EH (cell line): Measurements from ENCODE around the gene LASP1.
A peak's percentile ranks its signal among the peaks of the same experiment; 100 is the strongest.
"Not testable (repeated sequence)": the region's sequence is repeated elsewhere in the genome, so short reads cannot be mapped to it uniquely, and the experiment has no call there.

ENCODE experiments used
- DNase-seq: peaks from one replicate; pipeline ENCODE4 v3.0.0-alpha.2; 2015; ENCODE audit warnings: low read depth

LASP1 gene

GRCh38 chr17:38930782-38931181 lies 60.9 kb downstream of the LASP1 start:
- DNase-seq = not testable (repeated sequence)

DNA sequence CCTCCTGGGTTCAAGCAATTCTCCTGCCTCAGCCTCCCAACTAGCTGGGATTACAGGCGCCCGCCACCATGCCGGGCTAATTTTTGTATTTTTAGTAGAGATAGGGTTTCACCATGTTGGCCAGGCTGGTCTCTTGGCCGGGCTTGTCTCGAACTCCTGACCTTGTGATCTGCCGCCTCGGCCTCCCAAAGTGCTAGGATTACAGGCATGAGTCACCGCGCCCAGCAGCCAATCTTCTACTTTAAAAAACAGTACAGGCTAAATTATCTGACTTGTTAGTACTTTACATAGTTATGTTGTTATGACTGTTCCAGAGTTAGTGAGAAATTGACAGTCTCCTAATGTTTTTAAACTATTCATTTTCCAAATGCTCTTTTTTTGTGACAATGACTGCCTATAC lies 64.1 kb downstream of the LASP1 start:
- peak; percentile 51 for DNase-seq

DNA sequence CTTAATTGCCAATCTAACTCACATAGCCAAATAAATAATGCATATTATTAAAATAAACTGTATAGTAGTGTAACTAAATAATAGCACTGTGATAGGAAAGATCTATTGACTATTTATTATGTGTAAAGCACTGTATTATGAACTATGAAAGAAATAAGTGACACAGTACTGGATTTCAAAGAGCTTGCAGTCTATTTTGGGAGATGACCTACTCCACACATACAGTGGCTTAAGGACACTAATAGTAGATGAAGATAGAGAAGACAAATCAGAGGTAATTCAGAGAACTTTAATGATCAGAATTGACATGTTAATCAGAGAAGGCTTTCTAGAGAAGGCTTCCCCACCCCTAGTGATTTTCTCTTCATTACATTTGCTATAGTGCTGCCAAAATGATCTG lies 70.1 kb downstream of the LASP1 start:
- DNase-seq = no peak

DNA sequence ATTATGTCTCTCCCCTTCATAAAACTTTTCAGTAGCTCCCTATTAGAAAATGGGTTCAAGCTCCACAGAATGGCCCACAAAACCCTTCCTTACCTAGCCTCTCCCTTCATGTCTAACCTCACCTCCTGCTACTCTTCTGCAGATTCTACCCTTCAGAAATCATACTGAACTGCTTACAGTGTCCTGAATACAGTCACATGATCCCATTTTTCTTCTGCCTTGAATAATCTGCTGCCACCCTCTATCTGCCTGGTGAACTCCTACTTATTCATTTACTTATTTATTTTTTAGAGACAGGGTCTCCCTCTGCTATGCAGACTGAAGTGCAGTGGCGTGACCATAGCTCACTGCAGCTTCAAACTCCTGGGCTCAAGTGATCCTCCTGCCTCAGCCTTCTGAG lies 70.5 kb downstream of the LASP1 start:
- no peak for DNase-seq

GRCh38 chr17:38942696-38943334 lies 73.0 kb downstream of the LASP1 start:
- peak; percentile 22 for DNase-seq

DNA sequence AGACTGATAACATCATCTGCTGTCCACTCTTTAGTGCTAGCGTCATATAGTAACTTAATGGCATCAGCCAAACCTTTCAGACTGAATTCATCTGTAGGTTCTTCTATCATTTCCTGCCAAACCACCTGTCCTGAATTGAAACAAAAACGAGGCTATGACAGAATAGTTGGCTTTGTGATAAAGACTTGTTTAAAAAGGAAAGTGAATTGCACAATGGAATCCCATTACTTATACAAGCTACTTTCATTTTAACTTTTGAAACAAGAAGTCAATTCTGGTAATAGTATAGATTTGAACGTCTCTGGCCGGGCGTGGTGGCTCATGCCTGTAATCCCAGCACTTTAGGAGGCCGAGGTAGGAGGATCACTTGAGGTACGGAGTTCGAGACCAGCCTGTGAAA lies 73.7 kb downstream of the LASP1 start:
- no peak for DNase-seq

DNA sequence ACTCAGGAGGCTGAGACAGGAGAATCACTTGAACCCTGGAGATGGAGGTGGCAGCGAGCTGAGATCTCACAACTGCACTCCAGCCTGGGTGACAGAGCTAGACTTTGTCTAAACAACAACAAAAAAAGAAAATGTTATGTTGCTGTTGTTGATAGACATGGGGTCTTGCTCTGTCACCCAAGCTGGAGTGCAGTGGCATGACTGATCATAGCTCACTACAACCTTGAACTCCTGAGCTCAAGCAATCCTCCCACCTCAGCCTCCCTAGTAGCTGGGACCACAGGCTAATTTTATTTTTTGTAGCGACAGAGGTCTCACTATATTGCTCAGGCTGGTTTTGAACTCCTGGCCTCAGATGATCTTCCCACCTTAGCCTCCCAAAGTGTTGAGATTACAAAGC lies 77.3 kb downstream of the LASP1 start:
- no peak for DNase-seq

- not testable (repeated sequence) for DNase-seq
These were observed 83.9 kb downstream of the LASP1 start for GRCh38 chr17:38953800-38954199.

- peak; percentile 80 for DNase-seq
These were observed 88.5 kb downstream of the LASP1 start for GRCh38 chr17:38958326-38958725.

DNA sequence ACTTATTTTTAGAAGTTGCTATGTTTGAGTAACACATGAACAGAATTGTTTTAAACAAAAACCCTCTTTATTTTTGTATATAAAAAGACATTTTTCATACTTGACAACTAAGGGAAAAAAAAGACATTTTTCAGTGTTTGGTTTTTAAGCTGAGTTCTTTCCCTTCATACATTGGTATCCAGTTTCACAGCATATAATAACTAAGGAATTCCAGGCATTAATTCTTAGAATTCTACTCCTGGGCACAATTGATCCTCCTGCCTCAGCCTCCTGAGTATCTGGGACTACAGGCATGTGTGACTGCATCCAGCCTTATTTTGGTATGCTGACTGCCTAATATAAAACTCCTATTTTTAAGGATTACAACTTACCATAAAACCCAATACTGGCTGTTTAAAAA lies 88.9 kb downstream of the LASP1 start:
- peak; percentile 90 for DNase-seq

DNA sequence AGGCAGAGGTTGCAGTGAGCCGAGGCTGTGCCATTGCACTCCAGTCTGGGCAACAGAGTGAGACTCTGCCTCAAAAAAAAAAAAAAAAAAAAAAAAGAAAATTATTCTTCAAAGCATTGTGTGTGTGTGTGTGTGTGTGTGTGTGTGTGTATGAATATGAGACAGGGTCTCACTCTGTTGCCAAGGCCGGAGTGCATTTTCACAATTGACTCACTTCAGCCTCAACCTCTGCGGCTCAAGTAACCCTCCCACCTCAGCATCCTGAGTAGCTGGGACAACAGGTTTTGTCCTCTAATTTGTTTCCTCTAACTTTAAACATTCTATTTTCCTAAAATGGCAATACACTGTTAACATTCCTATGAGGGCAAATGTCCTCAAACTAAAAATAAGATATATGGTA lies 89.7 kb downstream of the LASP1 start:
- DNase-seq = no peak

- no peak for DNase-seq
These were observed 90.5 kb downstream of the LASP1 start for GRCh38 chr17:38960402-38960801.

- DNase-seq = no peak
These were observed 91.6 kb downstream of the LASP1 start for GRCh38 chr17:38961413-38961812.

- DNase-seq = peak; percentile 79
These were observed 97.5 kb downstream of the LASP1 start, which contains the start of gene FBXO47 for GRCh38 chr17:38967290-38967738. FBXO47 (minus strand) TSS chr17:38967403; CDS start chr17:38963025, 4,378 bp downstream.

DNA sequence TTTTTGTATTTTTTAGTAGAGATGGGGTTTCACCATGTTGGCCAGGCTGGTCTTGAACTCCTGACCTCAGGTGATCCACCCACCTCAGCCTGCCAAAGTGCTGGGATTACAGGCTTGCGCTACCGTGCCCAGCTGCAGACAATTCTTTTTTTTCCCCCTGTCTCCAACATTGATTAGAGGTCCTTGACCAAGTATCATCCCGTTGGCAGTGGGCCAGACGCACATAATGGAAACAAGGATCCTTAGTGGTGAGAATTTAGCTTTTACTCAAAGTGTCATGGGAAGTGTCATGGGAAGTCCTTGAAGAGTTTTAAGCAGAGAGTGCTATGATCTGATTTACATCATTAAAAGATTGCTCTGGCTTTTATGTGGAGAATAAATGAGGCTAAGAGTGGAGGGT lies 99.4 kb downstream of the LASP1 start:
- DNase-seq = no peak

DNA sequence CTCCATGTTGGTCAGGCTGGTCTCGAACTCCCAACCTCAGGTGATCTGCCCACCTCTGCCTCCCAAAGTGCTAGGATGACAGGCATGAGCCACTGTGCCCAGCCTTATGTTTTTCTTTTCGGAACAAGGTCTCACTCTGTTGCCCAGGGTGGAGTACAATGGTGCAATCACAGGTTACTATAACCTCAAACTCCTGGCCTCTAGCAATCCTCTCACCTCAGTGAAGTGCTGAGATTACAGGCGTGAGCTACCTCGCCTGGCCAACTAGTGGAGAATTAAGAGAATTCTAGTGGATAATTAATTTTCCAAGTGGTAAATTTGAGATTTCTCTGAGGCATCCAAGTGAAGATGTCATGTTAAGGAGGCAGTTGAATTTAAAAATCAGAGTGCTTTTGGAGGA lies 100.3 kb downstream of the LASP1 start:
- DNase-seq = no peak

DNA sequence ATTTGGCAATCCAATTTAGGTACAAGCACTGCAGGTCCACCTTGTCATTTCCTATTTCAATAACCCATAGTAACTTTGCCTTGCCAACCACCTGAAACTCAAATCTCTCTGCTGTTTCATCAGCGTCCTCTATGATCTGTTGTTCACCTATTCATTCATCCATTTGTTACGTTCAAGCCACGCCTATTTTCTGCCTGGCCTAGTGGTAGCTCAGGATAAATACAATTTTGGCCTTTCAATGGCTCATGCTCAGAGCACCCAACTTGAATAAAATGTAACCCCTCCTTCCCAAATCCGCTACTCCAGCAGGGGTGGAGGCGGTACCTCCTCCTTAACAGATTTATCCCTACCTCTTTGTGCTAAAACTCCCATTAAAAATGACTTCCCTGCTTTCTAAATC lies 100.9 kb downstream of the LASP1 start:
- DNase-seq = no peak
